ENCODE data around the gene APC2. TPM values are rescaled to one million over a fixed set of nuclear protein-coding genes. Genes with fewer than 3 reads are reported as not detected.

APC2 gene
- total RNA-seq, 1 experiment from 2014 or later: 0.68 TPM

DNA sequence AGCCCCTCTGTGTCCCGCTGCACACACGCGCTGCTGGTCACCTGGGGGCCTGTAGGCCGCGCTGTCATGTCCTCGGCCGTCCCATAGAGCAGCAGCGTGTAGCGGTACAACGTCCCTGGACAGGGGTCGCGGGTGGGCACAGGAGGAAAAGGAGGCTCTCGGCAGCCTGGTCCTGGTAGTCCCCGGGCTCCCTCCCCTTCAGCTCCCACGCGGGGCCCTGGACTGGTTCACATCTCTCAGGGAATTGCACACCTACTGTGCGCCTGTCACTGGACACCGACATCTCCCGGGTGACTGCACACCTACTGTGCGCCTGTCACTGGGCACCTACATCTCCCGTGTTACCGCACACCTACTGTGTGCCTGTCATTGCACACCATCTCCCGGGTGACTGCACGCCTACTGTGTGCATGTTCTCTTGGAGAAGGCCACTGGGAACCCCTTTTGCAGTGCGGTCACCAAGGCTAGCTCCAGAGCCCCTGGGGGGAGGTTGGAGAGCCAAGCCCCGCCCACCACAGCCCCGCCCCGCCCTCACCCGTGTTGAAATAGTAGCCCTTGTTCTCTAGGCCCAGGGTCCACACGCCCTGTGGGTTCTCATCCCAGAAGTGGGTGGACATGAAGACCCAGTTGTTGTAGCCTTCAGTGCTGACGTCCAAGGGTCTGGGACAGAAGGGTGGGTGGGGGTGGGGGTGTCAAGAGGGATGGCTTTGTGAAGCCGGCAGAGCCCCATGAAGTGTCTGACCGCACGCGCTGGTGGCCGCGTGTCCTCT is 32.6 kb downstream of the APC2 start:
- Mint-ChIP-seq H3K4me3 (no peak overlapping the region), H3K9me3 (no peaks in the 10 kb centered on the region), H3K27ac (no peak overlapping the region), H3K36me3 (ENCODE audit: insufficient read depth in 1 of 3, low read depth in 3 of 3) (peaks cover under 1 to 4% (median 1%) of the 10 kb centered on the region in 3 experiments; a peak in 6 of 7 replicates), H3K27me3 (ENCODE audit: low read depth) (no peaks in the 10 kb centered on the region; the same call in 1 of the 2 replicates), H3K4me1 (peaks cover 0 to 8% of the 10 kb centered on the region in 2 experiments; a peak in 2 of 4 replicates)
- Histone ChIP-seq H3K23ac (ENCODE audit: insufficient read length, low read depth, low read length) (no peak overlapping the region), H2BK20ac (ENCODE audit: low read depth, low read length, poor library complexity, severe bottlenecking) (no peak overlapping the region), H2AK5ac (ENCODE audit: insufficient read length, low read length) (no peak overlapping the region), H2AFZ (ENCODE audit: low read length) (no peak overlapping the region), H4K91ac (ENCODE audit: insufficient read length, low read depth, low read length) (no peak overlapping the region), H3K14ac (ENCODE audit: insufficient read depth, low read length) (no peak overlapping the region; the same call in 1 of the 2 replicates), H3T11ph (ENCODE audit: low read length) (no peak overlapping the region), H3K18ac (ENCODE audit: insufficient read length, low read depth, low read length) (no peak overlapping the region), H3K9ac (ENCODE audit: extremely low read depth, insufficient read length, low read length) (no peak overlapping the region), H2BK15ac (ENCODE audit: low read depth, low read length) (no peak overlapping the region), H2BK12ac (ENCODE audit: insufficient read length, low read depth, low read length) (no peak overlapping the region), H3K27ac (ENCODE audit: insufficient read length, low read depth, low read length) (no peak overlapping the region), H2BK120ac (ENCODE audit: low read depth, low read length, poor library complexity, severe bottlenecking) (no peak overlapping the region), H4K20me1 (ENCODE audit: control insufficient read depth, insufficient read depth, insufficient read length) (no peaks in the 10 kb centered on the region), H3K79me1 (ENCODE audit: insufficient read depth, low read depth, low read length, poor library complexity, severe bottlenecking) (no peaks in the 10 kb centered on the region), H2BK5ac (ENCODE audit: insufficient read length, low read length) (no peak overlapping the region), H3K4me2 (ENCODE audit: insufficient read depth, insufficient read length, low read length) (no peak overlapping the region), H3K56ac (ENCODE audit: insufficient read length, low read depth, low read length) (no peak overlapping the region), H3K23me2 (ENCODE audit: insufficient read length, low read depth, low read length, poor library complexity, severe bottlenecking) (peaks cover 3% of the 10 kb centered on the region), H3K27me3 (ENCODE audit: insufficient read depth, low read length) (no peaks in the 10 kb centered on the region), H4K8ac (replicated peaks; ENCODE audit: insufficient read length, low read depth, low read length) (no peak overlapping the region), H3K4me1 (ENCODE audit: insufficient read depth, low read length) (no peaks in the 10 kb centered on the region), H3K4ac (ENCODE audit: low read depth, low read length) (no peak overlapping the region), H4K5ac (ENCODE audit: insufficient read length, low read depth, low read length) (no peak overlapping the region), H3K79me2 (ENCODE audit: insufficient read depth, low read length) (no peaks in the 10 kb centered on the region), H3K9me3 (ENCODE audit: control insufficient read depth, low read depth, low read length) (no peaks in the 10 kb centered on the region)
- TF ChIP-seq, protein P1, sequence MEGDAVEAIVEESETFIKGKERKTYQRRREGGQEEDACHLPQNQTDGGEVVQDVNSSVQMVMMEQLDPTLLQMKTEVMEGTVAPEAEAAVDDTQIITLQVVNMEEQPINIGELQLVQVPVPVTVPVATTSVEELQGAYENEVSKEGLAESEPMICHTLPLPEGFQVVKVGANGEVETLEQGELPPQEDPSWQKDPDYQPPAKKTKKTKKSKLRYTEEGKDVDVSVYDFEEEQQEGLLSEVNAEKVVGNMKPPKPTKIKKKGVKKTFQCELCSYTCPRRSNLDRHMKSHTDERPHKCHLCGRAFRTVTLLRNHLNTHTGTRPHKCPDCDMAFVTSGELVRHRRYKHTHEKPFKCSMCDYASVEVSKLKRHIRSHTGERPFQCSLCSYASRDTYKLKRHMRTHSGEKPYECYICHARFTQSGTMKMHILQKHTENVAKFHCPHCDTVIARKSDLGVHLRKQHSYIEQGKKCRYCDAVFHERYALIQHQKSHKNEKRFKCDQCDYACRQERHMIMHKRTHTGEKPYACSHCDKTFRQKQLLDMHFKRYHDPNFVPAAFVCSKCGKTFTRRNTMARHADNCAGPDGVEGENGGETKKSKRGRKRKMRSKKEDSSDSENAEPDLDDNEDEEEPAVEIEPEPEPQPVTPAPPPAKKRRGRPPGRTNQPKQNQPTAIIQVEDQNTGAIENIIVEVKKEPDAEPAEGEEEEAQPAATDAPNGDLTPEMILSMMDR (conservative IDR thresholded peaks at IDR 0.05): no peak
- no CpG with 5 or more reads among the region's 37 CpGs for WGBS (ENCODE audit: extremely low coverage, insufficient read length, low lambda C conversion rate)
- no peak for DNase-seq
